ENCODE measurements around the gene SOSTDC1. TPM values are rescaled to one million over a fixed set of nuclear protein-coding genes. Genes with fewer than 3 reads are reported as not detected.
A peak's percentile ranks its signal among the peaks of the same experiment; 100 is the strongest.

The SOSTDC1 gene
- polyA plus RNA-seq, 4 donors: 43.8 to 63.3 (median 52.1) TPM

- DNase-seq (ENCODE audit: low read depth in 4 of 4, low spot score in 2 of 4): peak; percentile 78 to 93 (median 89)
Observed at GRCh38 chr7:16420649-16421332, 44.7 kb downstream of the SOSTDC1 start.

- DNase-seq (ENCODE audit: low read depth in 4 of 4, low spot score in 2 of 4): no peak
Observed at GRCh38 chr7:16420329-16420648, 45.2 kb downstream of the SOSTDC1 start.

- no peak for DNase-seq (ENCODE audit: low read depth in 4 of 4, low spot score in 2 of 4)
Observed at GRCh38 chr7:16419859-16420258, 45.7 kb downstream of the SOSTDC1 start.

GRCh38 chr7:16419126-16419525 lies 46.4 kb downstream of the SOSTDC1 start:
- DNase-seq (ENCODE audit: low read depth in 4 of 4, low spot score in 2 of 4): no peak

DNA sequence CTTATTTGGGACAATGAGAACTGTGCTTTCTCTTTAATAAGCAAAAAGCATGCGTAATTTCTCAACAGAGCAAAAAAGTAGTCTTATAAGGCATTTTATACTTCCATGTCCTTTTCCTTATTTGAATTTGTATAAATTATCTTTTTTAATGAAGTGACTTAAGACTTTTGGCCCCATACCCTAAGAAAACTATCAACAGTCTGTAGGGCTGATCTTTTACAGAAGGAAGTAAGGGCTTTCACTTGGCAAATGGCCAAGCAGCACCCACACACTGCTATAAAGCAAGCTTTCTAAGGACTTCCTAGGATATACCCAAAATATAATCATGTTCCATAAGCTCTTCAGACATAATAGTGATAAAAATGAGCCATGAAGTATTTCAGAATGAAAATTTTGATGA lies 47.6 kb downstream of the SOSTDC1 start:
- DNase-seq (ENCODE audit: low read depth in 4 of 4, low spot score in 2 of 4): no peak

GRCh38 chr7:16416289-16417282 lies 49.0 kb downstream of the SOSTDC1 start:
- no peak for DNase-seq (ENCODE audit: low read depth in 4 of 4, low spot score in 2 of 4)

GRCh38 chr7:16412274-16413254 lies 53.0 kb downstream of the SOSTDC1 start:
- no peak for DNase-seq (ENCODE audit: low read depth in 4 of 4, low spot score in 2 of 4)

Other genes with a start within 250 kb of the SOSTDC1 start
- 1 to 10 TPM; 4.2 to 5.9 (median 4.7) TPM for gene CRPPA, start 44.2 kb downstream of the SOSTDC1 start, polyA plus RNA-seq (ENCODE audit: insufficient read length in 4 of 4)
- not detected for gene LRRC72, start 61.1 kb upstream of the SOSTDC1 start, polyA plus RNA-seq (ENCODE audit: insufficient read length in 4 of 4)
- 10 to 100 TPM; 27.5 to 36.7 (median 33.8) TPM for gene ANKMY2, start 180.0 kb upstream of the SOSTDC1 start, polyA plus RNA-seq (ENCODE audit: insufficient read length in 4 of 4)
- gene BZW2, start 180.4 kb upstream of the SOSTDC1 start, polyA plus RNA-seq (ENCODE audit: insufficient read length in 4 of 4): 10 to 100 TPM; 69.0 to 82.1 (median 73.8) TPM

Data from left renal cortex interstitium (tissue), 4 donors.